LoVo (cell line): ENCODE results near the gene C5orf58.
"Not testable (repeated sequence)": the region's sequence is repeated elsewhere in the genome, so short reads cannot be mapped to it uniquely, and the experiment has no call there.

Source experiments
- DNase-seq: peaks from one replicate; pipeline ENCODE4 v3.0.0-alpha.2; 2016; ENCODE audit warnings: low spot score

C5orf58 gene

DNA sequence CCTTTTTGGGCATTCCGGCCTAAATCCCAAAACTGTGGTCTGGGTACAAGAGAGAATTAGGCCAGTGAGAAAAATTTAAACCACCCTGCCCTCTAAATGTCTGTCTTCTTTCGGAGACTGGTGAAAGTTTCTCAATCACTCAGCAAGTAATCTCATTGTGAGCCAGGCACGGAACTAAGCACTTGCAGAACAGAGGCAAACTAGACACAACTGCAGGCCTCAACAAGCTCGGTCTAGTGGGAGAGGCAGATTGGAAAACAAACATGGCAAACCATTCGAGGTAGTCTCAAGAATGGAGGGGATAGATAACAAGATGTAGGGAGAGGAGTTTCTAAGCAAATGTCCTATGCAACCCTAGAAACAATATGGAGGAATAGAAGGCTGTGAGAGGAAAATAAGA, 8.9 kb upstream of the C5orf58 start:
- DNase-seq, result no peak

DNA sequence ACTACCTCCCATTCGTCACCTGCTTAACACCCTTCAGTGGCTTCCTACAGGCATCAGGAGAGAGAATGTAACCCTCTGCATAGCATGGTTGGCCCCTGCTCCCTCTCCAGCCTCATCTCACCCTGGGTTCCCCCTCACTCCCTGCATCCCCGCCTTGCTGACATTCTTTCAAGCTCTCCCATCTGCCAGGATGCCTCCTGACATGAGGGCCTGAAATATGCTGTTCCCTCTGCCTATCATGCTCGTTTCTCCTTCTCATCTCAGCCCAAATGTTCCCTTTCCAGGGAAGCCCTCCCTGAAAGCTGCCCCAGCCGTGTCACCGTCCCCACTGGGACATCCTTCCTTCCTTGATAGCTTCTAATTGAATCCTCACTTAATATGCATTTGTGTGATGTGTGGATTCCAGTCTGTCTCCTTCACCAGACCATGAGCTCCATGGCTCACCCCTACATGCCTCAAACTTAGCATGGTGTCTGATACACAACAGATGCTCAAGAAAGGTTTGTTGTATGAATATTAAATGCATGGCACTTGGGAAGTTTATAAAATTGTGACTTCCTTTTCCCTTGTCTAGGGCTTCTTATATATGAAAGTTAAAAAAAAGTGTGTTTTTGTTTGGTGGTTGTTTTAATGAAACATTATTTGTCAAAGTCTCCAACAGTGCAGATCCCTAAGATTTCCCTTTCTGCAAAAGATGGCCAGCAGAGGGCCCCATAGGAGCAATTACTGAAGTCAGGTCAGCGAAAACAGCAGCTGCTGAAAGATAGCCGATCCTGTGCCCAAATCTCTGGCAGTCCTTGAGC, 7.3 kb upstream of the C5orf58 start:
- peak; percentile 41 for DNase-seq

DNA sequence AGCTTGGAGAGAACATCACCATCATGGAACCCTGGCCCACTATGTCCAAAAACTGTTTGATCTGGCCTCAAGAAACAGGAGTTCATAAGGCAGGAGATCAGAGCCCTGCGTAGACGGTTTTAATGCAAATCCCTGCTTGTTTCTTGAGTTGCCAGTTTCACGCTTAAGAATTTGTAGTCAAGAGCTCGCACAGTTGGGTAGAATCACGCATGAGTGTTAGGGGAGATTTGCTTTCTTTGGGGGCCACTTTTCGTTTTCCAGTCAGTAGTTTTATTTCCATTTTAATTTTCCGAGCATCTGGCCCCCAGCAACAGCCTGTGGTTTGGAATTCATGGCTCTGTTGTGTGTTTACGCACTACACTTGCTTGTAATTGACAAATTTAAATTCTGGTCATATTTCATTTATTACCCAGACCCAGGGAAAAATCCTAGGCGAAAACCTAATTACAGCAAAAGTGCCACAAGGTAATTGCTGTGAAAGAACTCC, 6.6 kb upstream of the C5orf58 start:
- DNase-seq, result no peak

DNA sequence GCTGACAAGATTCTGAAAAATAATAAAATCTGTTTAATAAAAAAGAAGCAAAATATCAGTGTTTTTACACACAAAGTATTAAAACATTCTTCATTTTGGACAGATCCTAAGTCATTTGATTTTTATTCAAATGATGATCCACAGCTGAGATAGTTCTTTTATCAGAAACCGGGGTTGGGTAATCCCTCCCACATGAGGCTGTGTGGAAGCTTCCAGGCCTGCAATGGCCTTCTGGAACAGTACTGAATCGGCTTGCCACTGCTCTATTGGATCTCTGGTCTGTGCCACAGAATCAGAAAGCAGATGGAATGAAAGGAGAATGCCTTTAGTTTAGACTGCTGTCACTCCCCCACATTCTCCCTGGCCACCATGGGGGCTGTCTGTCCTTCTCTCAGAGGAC, 6.1 kb upstream of the C5orf58 start:
- no peak for DNase-seq

- no peak for DNase-seq
Measured at GRCh38 chr5:170228762-170229435, 3.9 kb upstream of the C5orf58 start.

DNA sequence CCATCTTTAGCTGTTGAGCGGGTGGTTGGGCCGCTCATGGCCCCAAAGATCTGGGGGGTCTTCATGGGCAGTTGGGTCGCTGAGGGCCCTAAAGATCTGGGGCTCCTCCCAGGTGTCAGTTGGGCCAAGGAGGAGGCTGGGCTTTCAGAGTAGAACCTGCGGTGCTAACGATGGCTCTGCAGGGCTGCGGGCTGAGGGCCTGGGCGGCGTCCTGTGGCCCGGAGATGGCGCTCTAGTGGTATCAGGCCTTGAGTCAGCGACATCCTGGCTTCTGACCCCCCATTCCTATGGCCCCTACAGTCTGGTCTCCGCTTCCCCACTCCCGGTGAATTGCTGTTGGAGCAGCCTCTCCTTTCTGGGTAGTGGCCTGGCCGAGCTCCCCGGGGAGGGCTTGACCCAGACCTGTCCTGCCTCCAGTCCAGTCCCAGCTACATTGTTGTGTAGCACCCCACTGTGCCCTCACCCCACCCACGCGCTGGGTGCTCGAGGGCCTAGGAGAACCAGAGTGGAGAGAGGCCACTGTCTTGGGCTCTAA, 640 bp downstream of the C5orf58 start:
- no peak for DNase-seq

DNA sequence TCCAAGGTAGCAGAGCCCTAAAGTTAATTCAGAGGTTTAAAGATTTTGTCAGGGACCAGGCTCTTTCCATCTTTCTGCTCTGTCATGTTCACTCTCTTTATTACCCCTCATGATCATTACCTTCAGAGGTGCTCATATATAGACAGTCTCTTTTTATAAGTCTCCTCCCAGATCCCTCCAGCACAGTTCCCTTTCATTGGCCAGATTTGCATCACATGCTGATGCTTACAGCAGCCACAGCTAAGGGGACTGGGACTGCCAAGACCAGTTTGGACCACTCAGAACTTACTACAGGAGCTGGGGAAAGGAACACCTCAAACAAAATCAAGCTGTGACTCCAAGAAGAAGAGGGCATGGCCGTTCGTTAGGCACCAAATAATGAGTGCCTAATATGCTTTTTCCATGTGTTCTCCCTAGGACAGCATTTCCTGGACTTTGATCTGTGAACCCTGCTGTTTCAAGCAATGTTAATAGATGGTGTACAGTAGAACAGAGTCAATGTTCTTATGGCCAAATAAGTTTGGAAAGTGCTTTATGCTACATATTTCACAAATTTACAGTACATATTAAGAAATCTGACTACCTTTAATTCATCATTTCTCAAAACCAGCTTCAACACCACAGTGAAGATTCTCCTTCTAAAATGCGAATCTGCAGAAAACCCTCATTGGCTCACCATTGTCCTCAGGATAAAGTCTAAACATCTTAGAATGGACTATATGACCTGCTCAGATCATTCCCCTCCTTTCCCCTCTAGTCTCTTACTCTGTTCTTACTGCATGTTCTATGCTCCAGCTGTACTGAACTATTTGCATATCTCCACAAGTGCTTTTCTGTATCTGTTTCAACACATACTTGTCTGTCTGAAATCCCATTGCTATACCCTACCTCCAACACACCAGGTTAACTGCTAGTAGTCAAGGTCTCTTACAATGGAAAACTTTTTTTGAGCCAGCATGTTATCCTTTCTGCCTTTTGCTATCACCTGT, 3.4 kb downstream of the C5orf58 start:
- DNase-seq, result no peak

- no peak for DNase-seq
Measured at GRCh38 chr5:170238456-170239196, 5.8 kb downstream of the C5orf58 start.

GRCh38 chr5:170245436-170245835, 12.7 kb downstream of the C5orf58 start:
- not testable (repeated sequence) for DNase-seq

DNA sequence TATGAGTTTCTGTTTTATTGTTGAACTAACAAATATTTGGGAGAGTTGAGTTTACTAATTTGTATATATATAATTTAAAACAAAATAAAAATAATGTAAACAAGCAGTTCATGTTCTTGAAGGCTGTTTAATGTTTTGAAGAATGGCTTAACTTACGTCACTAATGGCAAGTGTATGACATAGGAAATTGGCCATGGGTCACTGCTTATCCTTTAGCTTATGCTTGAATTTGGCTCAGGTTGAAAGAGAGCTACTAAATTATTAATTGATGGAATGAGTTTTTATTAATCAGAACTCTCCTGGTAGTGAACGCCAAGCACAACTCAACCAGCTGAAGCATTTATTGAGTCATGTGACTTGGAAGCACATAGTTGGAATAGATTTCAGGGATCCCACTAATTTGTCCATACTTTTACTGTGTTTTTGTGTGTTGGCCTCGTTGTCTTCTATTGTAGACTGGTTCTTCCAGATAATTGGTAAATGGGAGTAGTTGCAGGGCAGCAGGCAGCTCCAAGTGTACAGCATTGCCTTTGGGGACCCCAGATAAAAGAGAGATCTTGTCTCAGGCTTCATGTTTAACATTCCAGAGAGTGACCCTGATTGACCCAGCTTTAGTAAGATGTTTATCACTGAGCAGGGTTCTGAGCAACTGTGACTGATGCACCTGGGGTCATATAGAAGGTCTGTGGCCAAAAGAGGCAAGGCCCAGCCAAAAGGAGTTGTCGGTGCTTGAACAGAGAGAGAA, 13.5 kb downstream of the C5orf58 start:
- no peak for DNase-seq

- no peak for DNase-seq
Measured at GRCh38 chr5:170247363-170247762, 14.6 kb downstream of the C5orf58 start.

- no peak for DNase-seq
Measured at GRCh38 chr5:170248172-170248930, 15.6 kb downstream of the C5orf58 start.

DNA sequence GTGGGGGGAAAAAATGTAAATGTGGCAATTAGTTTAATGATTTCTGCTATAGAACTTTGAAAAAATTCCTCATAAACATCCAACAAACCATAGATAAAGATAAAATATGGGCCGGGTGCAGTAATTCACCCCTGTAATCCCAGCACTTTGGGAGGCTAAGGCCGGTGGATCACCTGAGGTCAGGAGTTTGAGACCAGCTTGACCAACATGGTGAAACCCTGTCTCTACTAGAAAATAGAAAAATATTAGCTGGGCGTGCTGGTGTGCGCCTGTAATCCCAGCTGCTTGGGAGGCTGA, 16.1 kb downstream of the C5orf58 start:
- DNase-seq, result not testable (repeated sequence)

GRCh38 chr5:170249355-170249754, 16.6 kb downstream of the C5orf58 start:
- no peak for DNase-seq

DNA sequence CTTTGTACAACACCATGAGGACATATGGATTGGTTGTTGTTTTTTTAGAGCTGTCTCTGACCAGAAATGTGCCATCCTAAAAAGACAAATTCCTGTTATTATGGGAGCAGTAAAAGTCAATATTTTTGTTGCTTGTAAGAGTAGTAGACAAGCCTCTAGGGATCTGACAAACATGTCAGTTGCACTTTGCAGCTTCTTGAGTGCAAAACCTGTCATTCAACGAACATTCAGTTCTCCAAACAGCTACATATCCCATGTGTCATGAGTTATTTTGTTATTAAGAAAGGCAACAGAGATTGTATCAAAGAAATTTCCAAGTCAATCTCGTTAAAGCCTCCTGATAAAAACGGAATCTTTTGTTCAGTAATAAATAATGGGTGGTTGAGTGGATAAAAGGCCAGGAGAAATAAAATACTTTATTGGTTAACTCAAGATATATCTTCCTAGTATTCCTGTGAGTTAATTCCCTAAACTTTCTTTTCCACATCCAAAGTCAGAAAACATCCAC, 18.1 kb downstream of the C5orf58 start:
- DNase-seq, result no peak

GRCh38 chr5:170251462-170251861, 18.7 kb downstream of the C5orf58 start:
- DNase-seq, result no peak

DNA sequence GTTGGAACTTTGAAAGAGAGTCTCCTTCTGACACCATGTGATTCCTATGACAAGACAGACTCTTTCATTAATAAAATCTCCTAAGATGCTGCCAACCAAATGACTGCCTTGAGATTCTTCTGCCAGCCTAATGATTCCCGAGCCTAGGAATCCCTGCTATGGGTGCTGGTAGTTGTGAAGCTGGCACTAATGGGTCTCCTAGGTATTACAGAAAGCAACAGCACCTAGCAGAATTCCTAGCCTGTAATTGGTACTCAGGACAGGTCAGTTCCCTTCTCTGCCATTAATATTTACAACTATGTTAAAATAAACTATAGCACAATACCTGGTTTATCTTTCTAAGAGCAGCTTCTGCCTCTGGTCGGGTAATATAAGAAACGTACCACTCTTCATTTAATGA, 19.3 kb downstream of the C5orf58 start:
- no peak for DNase-seq

- DNase-seq, result no peak
Measured at GRCh38 chr5:170252720-170253350, 20.1 kb downstream of the C5orf58 start.

- no peak for DNase-seq
Measured at GRCh38 chr5:170254056-170254455, 21.3 kb downstream of the C5orf58 start.
